Keratinocyte (primary cell): ENCODE results near the gene SEC22B. TPM values are rescaled to one million over a fixed set of nuclear protein-coding genes. Genes with fewer than 3 reads are reported as not detected.
"Not testable (repeated sequence)": the region's sequence is repeated elsewhere in the genome, so short reads cannot be mapped to it uniquely, and the experiment has no call there.

Experiments
- DNase-seq: peaks from one replicate; pipeline ENCODE4 v3.0.0-alpha.2; 2011; ENCODE audit warnings: low read depth, missing footprints, low spot score
- FAIRE-seq: peaks from 2 replicates; lab custom pipeline; 2011; peaks lifted over from hg19 to GRCh38; lab: Jason Lieb, UNC
- H2AFZ ChIP-seq: 2 replicates; pipeline ENCODE4 v1.6.0; 2012; ENCODE audit warnings: low read length, control low read depth, inconsistent platforms; ENCODE audit not compliant: control insufficient read depth
- H3K27ac ChIP-seq: 2 replicates; pipeline ENCODE4 v1.5.1; 2011; ENCODE audit warnings: low read length; ENCODE audit not compliant: control insufficient read depth, insufficient read depth
- H3K27me3 ChIP-seq: 3 replicates; pipeline ENCODE4 v1.6.0; 2011; ENCODE audit warnings: low read length; ENCODE audit not compliant: control insufficient read depth, insufficient read depth; ENCODE audit errors: extremely low read depth
- H3K36me3 ChIP-seq, 2 experiments: 2 replicates in 1 of 2; 3 replicates in 1 of 2; pipeline ENCODE4 v1.5.1; 2011; ENCODE audit warnings: low read length in 2 of 2, mild to moderate bottlenecking in 1 of 2; ENCODE audit not compliant: control insufficient read depth in 2 of 2, insufficient read depth in 2 of 2; ENCODE audit errors: extremely low read depth in 1 of 2
- H3K4me1 ChIP-seq: 3 replicates; pipeline ENCODE4 v1.5.1; 2011; ENCODE audit warnings: low read length; ENCODE audit not compliant: control insufficient read depth, insufficient read depth; ENCODE audit errors: extremely low read depth
- H3K4me2 ChIP-seq: 3 replicates; pipeline ENCODE4 v1.6.0; 2011; ENCODE audit warnings: low read depth, low read length; ENCODE audit not compliant: control insufficient read depth, insufficient read depth; ENCODE audit errors: extremely low read depth
- H3K4me3 ChIP-seq, 3 experiments: fragments of 200-600 bp in 1 of 3; sonication (generic) in 1 of 3; 2 replicates in 2 of 3; 3 replicates in 1 of 3; pipeline ENCODE4 v1.5.1; 2011 to 2016; ENCODE audit warnings: low read length in 3 of 3, mild to moderate bottlenecking in 3 of 3, control low read depth in 2 of 3, inconsistent platforms in 1 of 3, low read depth in 1 of 3, mixed read lengths in 1 of 3, mixed run types in 1 of 3, moderate library complexity in 1 of 3; ENCODE audit not compliant: control insufficient read depth in 2 of 3, insufficient read depth in 2 of 3; ENCODE audit errors: extremely low read depth in 1 of 3
- H3K79me2 ChIP-seq: 2 replicates; pipeline ENCODE4 v1.6.0; 2012; ENCODE audit warnings: low read length; ENCODE audit not compliant: control insufficient read depth, insufficient read depth
- H3K9ac ChIP-seq: 3 replicates; pipeline ENCODE4 v1.6.0; 2011; ENCODE audit warnings: low read length; ENCODE audit not compliant: control insufficient read depth, insufficient read depth; ENCODE audit errors: extremely low read depth
- H3K9me1 ChIP-seq: 3 replicates; pipeline ENCODE4 v1.6.0; 2011; ENCODE audit warnings: low read length; ENCODE audit not compliant: control insufficient read depth, insufficient read depth; ENCODE audit errors: extremely low read depth
- H3K9me3 ChIP-seq: 2 replicates; pipeline ENCODE4 v1.5.1; 2012; ENCODE audit warnings: low read depth, low read length; ENCODE audit not compliant: control insufficient read depth
- H4K20me1 ChIP-seq: 3 replicates; pipeline ENCODE4 v1.6.0; 2011; ENCODE audit warnings: low read length; ENCODE audit not compliant: control insufficient read depth, insufficient read depth; ENCODE audit errors: extremely low read depth
- EZH2 ChIP-seq: IDR thresholded peaks from one replicate; pipeline ENCODE4 v1.6.1; 2012; ENCODE audit warnings: inconsistent platforms, mild to moderate bottlenecking, low read length, moderate library complexity
- dilution Hi-C: fragments of 300-500 bp; cut with MboI; formaldehyde crosslinking; loops from one replicate; pipeline ENCODE4 v1.7.0; 2020; ENCODE audit warnings: low sequenced_read_pairs; ENCODE audit not compliant: extremely low pct_ligation_motif_present
- polyA plus RNA-seq, 5 experiments: library from polyadenylated mRNA; depleted of rRNA in 3 of 5; stranded (reverse) in 3 of 5; stranded (forward) in 1 of 5; unstranded in 1 of 5; fragments of >200 nt; gene quantifications; 1 replicate in 1 of 5; 2 replicates in 3 of 5; 3 replicates in 1 of 5; pipeline versions ENCODE4 v1.2.1 to v1.2.3, GENCODE V29; 2011 to 2012; ENCODE audit warnings: missing spikeins in 2 of 5, low read depth in 1 of 5, low replicate concordance in 1 of 5
- TF ChIP-seq, protein P1 (sequence below), 3 experiments: IDR thresholded peaks in 1 of 3; conservative IDR thresholded peaks in 1 of 3; optimal IDR thresholded peaks in 1 of 3; 2 replicates in 2 of 3; 3 replicates in 1 of 3; pipeline versions ENCODE3 to v1.5.1; 2011; ENCODE audit warnings: low read length in 3 of 3, mild to moderate bottlenecking in 3 of 3, moderate library complexity in 2 of 3, control low read depth in 1 of 3, inconsistent platforms in 1 of 3; ENCODE audit not compliant: insufficient read depth in 2 of 3; ENCODE audit errors: extremely low read depth in 1 of 3

SEC22B gene
- polyA plus RNA-seq, 1 donor (not counting 4 experiments of a cell fraction or from before 2014, with no cell fraction given), result 19.5 TPM

DNA sequence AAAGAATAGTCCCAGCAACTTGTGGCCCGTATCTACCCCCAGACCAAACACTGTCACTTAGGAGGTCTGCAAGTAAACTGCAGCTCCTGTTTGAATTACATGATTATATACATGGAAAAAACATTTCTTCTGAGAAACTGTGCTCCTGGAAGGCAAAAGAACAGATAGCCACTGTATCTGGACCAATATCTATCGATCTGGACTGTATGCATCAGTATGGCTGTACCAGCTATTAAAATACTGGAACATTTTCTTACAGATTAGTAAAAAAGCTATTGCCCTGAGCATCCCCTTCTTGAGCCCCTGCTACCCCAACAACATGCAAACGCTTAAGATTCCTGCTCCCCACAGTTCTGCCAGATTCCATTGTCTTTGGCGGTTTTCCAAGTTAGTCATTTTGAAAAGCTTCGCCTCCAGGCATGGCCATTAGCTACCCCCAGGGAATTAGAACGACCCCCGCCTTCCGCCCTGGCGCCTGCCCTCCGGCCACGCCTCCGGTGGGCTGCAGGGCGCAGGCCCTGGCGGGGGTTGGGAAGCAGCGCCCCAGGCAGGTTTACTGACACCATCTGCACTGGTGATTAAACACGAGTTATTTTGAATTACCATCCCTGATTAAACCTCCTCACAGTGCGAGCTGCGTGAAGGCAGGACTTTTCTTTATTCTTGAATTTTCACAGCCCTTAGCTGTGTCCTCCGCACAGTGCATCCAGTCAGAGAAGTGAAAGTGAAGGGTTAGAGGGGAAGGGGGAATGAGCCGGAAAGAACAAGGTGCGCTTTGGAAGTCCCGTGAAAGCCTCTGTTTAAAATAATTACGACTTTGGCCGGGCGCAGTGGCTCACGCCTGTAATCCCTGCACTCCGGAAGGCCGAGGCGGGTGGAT is 3.7 kb upstream of the SEC22B start:
- H4K20me1 ChIP-seq, H3K9me3 ChIP-seq, H3K36me3 ChIP-seq, H3K79me2 ChIP-seq, DNase-seq, H3K9me1 ChIP-seq, H3K9ac ChIP-seq, H3K27ac ChIP-seq, H3K27me3 ChIP-seq, H3K4me1 ChIP-seq, FAIRE-seq, dilution Hi-C loops: not testable (repeated sequence)
- Histone ChIP-seq H3K4me2 (peak overlapping the region; percentile 16), H3K4me3 (peak overlapping the region in 1 of 3 experiments; percentile 11), H2AFZ (peak overlapping the region; percentile 43)

DNA sequence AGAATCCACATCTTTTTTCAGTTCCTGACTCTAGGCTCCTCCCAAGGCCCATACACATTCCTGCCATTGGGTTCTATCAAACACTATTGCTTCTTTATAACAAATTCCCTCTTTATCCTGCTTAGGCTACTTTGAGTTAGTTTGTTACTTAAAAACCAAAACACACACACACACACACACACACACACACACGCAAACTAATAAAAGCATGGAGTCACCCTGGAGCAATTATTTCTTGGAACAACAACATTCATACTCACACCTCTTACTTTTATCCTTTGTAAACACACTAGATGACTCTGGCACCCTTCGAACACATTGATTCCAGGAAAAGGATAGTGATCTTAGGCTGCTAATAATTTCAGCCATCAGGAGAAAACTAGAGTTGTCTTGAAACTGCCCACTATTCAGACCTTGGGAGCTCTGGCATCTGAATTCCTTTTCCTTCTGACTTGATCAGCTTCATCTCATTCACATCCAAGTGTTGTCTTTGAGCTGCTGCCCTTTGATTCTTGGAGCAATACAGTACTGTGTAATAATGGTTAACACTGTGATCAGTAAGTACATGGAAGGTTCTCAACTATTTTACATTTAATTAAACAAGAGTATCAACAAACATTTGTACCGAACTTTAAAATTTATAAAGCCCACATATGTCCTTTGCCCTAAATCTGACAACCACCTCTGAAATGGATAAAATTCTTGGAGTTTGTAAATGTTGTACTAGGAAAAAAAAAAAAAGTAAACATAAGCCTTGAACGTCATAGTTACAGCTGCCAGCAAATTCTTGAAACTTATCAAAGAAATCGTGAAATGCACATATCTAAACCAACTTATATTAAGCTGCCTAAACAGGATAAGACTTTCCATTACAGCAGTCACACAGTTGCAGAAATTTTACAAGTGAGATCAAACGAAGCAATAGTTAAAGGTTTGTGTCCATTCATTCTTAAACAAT is 2.8 kb upstream of the SEC22B start:
- H3K27ac ChIP-seq, result no peak overlapping the region
- H3K9me1 ChIP-seq, result no peaks in the 10 kb centered on the region
- no peaks in the 10 kb centered on the region for H3K36me3 ChIP-seq
- peaks cover 10% of the 10 kb centered on the region for H3K79me2 ChIP-seq
- no peaks in the 10 kb centered on the region for H3K27me3 ChIP-seq
- H3K9ac ChIP-seq, result no peak overlapping the region
- no peaks in the 10 kb centered on the region for H4K20me1 ChIP-seq
- no peak for TF ChIP-seq EZH2
- TF ChIP-seq, protein P1, sequence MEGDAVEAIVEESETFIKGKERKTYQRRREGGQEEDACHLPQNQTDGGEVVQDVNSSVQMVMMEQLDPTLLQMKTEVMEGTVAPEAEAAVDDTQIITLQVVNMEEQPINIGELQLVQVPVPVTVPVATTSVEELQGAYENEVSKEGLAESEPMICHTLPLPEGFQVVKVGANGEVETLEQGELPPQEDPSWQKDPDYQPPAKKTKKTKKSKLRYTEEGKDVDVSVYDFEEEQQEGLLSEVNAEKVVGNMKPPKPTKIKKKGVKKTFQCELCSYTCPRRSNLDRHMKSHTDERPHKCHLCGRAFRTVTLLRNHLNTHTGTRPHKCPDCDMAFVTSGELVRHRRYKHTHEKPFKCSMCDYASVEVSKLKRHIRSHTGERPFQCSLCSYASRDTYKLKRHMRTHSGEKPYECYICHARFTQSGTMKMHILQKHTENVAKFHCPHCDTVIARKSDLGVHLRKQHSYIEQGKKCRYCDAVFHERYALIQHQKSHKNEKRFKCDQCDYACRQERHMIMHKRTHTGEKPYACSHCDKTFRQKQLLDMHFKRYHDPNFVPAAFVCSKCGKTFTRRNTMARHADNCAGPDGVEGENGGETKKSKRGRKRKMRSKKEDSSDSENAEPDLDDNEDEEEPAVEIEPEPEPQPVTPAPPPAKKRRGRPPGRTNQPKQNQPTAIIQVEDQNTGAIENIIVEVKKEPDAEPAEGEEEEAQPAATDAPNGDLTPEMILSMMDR (optimal IDR thresholded peaks at IDR 0.05 in 1 of 3, IDR thresholded peaks at IDR 0.05 in 1 of 3, conservative IDR thresholded peaks at IDR 0.05 in 1 of 3; ENCODE audit: extremely low read depth in 1 of 3, insufficient read depth in 2 of 3, low read length in 3 of 3), result no peak
- no peak overlapping the region for H3K4me2 ChIP-seq
- DNase-seq, result no peak
- no peaks in the 10 kb centered on the region for H3K9me3 ChIP-seq
- FAIRE-seq, result no peak
- H2AFZ ChIP-seq, result peak overlapping the region; percentile 43
- peaks cover 8% of the 10 kb centered on the region for H3K4me1 ChIP-seq
- dilution Hi-C loops, result no loop called here
- H3K4me3 ChIP-seq, result peak overlapping the region in 1 of 3 experiments; percentile 11

DNA sequence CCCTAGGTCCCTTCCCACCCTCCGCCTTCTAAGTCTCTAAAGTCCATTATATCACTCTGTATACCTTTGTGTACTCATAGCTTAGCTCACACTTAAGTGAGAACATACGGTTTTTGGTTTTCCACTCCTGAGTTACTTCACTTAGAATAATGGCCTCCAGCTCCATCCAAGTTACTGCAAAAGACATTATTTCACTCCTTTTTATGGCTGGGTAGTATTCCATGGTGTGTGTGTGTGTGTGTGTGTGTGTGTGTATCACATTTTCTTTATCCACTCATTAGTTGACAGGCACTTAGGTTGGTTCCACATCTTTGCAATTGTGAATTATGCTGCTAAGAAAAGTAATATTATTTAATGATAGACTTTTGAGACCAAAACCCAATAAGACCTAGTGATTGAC is 1.7 kb upstream of the SEC22B start:
- H2AFZ ChIP-seq, dilution Hi-C loops, H4K20me1 ChIP-seq, H3K27ac ChIP-seq, H3K27me3 ChIP-seq, H3K9ac ChIP-seq, H3K9me1 ChIP-seq, H3K4me3 ChIP-seq, DNase-seq, H3K36me3 ChIP-seq, H3K4me1 ChIP-seq, H3K79me2 ChIP-seq, H3K9me3 ChIP-seq, H3K4me2 ChIP-seq, FAIRE-seq: not testable (repeated sequence)

DNA sequence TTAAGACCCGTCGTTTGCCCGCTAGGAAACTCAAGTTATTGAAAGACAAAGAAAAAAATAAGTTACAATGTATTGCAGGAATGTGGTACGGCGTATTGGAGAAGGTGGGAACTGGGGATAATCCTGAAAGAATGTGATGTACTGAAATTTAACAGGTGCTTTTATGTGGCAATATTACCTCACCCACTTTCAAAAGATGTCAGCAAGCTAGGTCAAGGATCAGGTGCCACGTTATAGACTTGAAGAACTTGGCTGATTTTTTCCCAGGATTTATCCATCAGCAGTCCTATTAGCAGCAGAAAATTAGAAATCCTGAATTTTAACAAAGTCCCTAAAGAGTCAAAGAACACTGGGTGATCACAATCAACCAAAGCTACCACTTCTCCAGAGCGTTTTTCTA is 632 bp downstream of the SEC22B start:
- peak overlapping the region; percentile 94 for H3K9ac ChIP-seq
- dilution Hi-C loops, H3K27me3 ChIP-seq, H4K20me1 ChIP-seq, H3K36me3 ChIP-seq, H3K9me1 ChIP-seq, FAIRE-seq, H3K9me3 ChIP-seq, H3K4me1 ChIP-seq, DNase-seq, H3K79me2 ChIP-seq: not testable (repeated sequence)
- peak overlapping the region; percentile 65 to 99 (median 92) for H3K4me3 ChIP-seq
- peak overlapping the region; percentile 52 for H3K4me2 ChIP-seq
- peak overlapping the region; percentile 88 for H3K27ac ChIP-seq
- peak overlapping the region; percentile 95 for H2AFZ ChIP-seq
